Aorta (tissue), 5 donors: ENCODE data around the gene CLDN14. TPM values are rescaled to one million over a fixed set of nuclear protein-coding genes. Genes with fewer than 3 reads are reported as not detected.

ENCODE experiments used
- ATAC-seq: fragments of 200-7000 bp; cut with Tn5 transposase; one replicate; pipeline ENCODE4 v1.9.1; 2022; ENCODE audit warnings: moderate library complexity; ENCODE audit not compliant: low FRiP score
- DNase-seq, 2 donors: peaks; one replicate each; pipeline ENCODE4 v3.0.0-alpha.2; 2020
- H3K27ac ChIP-seq, 2 donors: one replicate each; pipeline ENCODE4 v1.5.1; 2013; ENCODE audit warnings: low read length in 2 of 2, mild to moderate bottlenecking in 2 of 2, moderate library complexity in 2 of 2, control low read depth in 1 of 2, inconsistent platforms in 1 of 2, low read depth in 1 of 2
- H3K27me3 ChIP-seq, 2 donors: one replicate each; pipeline ENCODE4 v1.6.1; 2013; ENCODE audit warnings: control low read depth in 1 of 2, low read length in 1 of 2, mild to moderate bottlenecking in 1 of 2, moderate library complexity in 1 of 2; ENCODE audit not compliant: insufficient read depth in 2 of 2, control insufficient read depth in 1 of 2
- H3K36me3 ChIP-seq, 2 donors: one replicate each; pipeline ENCODE4 v1.6.1; 2013; ENCODE audit warnings: control low read depth in 1 of 2, low read length in 1 of 2, mild to moderate bottlenecking in 1 of 2; ENCODE audit not compliant: insufficient read depth in 2 of 2, control insufficient read depth in 1 of 2
- H3K4me1 ChIP-seq, 2 donors: one replicate each; pipeline ENCODE4 v1.6.1; 2013; ENCODE audit warnings: low read length in 2 of 2, control low read depth in 1 of 2, mild to moderate bottlenecking in 1 of 2, moderate library complexity in 1 of 2; ENCODE audit not compliant: insufficient read depth in 2 of 2, control insufficient read depth in 1 of 2
- H3K4me3 ChIP-seq, 2 donors: one replicate each; pipeline ENCODE4 v1.5.1; 2013; ENCODE audit warnings: low read length in 2 of 2, control low read depth in 1 of 2, mild to moderate bottlenecking in 1 of 2
- H3K9me3 ChIP-seq: one replicate; pipeline ENCODE4 v1.6.1; 2013; ENCODE audit warnings: mild to moderate bottlenecking, low read length; ENCODE audit not compliant: control insufficient read depth
- WGBS, 2 donors: extraction: QIAGEN DNeasy Blood & Tissue Kit; methylation state at CpG; one replicate each; pipeline ENCODE4 v1.1.7; 2013; 5-methylcytosine and 5-hydroxymethylcytosine counted together
- intact Hi-C, 2 donors: fragments of 100-400 bp; cut with DNase I; formaldehyde crosslinking; loops; one replicate each; pipeline versions ENCODE4 v1.14.2 to v1.15.0; 2022
- polyA plus RNA-seq, 2 donors: library from polyadenylated mRNA; stranded (reverse); fragments of 200-250 nt; gene quantifications; one replicate each; pipeline ENCODE4 v1.2.3, GENCODE V29; 2013
- total RNA-seq, 2 donors: library from RNA; stranded (reverse); fragmentation: NEBNext Ultra II Directional; extraction: Animal tissue kit (Norgen Biotek cat#: 25700); gene quantifications; one replicate each; pipeline ENCODE4 v1.2.1, GENCODE V29; 2021
- donor health status: healthy with polysubstance abuse.
- donor health status: Bipolar disorder and iron deficiency.
- donor health status: DM: no; HTN: no; CAD: no.
- donor health status: DM: no; HTN: no; CAD: no.
- donor health status: DM: yes; HTN: yes; CAD: no.

Gene CLDN14
- total and polyA plus RNA-seq, 4 donors: 0.33 to 0.42 TPM; not detected in 2

DNA sequence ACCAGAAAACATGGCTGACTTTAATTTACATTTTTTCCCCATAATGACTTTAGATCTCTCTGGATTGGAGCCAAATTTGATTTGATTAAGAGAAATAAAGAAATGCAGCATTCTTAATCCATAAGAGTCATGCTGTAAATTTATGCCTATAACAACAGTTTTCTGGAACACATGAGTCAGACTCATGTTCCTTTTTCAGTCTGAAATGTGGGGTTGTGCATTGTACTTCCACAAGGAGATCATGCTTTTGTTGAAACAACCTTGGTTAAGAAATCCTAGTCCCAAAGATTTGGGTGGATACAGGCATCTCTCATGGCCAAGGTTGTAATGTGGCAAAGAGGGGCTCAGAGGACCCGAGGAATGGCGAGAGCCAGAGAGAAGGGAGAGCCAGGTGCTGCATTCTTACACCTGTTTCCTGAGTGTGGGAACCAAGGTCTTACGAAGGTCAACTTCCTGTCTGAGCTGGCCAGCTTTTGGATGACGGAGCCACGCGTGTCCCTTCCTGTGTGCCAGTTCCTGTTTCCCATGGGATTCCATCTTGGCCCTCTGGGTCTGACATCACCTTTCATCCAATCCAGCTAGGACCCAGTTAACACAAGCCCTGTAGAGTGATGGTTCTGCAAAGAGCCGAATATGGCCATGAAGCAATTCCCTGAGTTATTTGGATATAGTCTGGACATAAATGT lies 23.1 kb downstream of the CLDN14 start:
- Histone ChIP-seq H3K4me1 (no peaks in the 10 kb centered on the region), H3K9me3 (no peaks in the 10 kb centered on the region), H3K4me3 (no peak overlapping the region), H3K36me3 (no peaks in the 10 kb centered on the region), H3K27ac (no peak overlapping the region), H3K27me3 (no peaks in the 10 kb centered on the region)
- no peak for ATAC-seq
- DNase-seq: no peak
- 76 to 84% methylated on average over 7 of the region's 7 CpGs for WGBS, 2 donors
- intact Hi-C loops: no loop called here

- Histone ChIP-seq H3K4me1 (no peaks in the 10 kb centered on the region), H3K36me3 (no peaks in the 10 kb centered on the region), H3K27me3 (no peaks in the 10 kb centered on the region), H3K27ac (no peak overlapping the region), H3K9me3 (no peaks in the 10 kb centered on the region), H3K4me3 (no peak overlapping the region)
- intact Hi-C loops: no loop called here
- DNase-seq: no peak
- ATAC-seq: no peak
- 1 to 6% methylated on average over 4 of the region's 4 CpGs for WGBS, 2 donors
These were observed 25.2 kb downstream of the CLDN14 start for GRCh38 chr21:36454706-36455105.

GRCh38 chr21:36454093-36454531 lies 25.8 kb downstream of the CLDN14 start:
- DNase-seq (no peak), ATAC-seq (no peak)
- intact Hi-C loops: no loop called here
- Histone ChIP-seq H3K4me1 (no peaks in the 10 kb centered on the region), H3K36me3 (no peaks in the 10 kb centered on the region), H3K4me3 (no peak overlapping the region), H3K27ac (no peak overlapping the region), H3K9me3 (no peaks in the 10 kb centered on the region), H3K27me3 (no peaks in the 10 kb centered on the region)
- 44 to 45% methylated on average over 4 of the region's 4 CpGs for WGBS, 2 donors

- DNase-seq: no peak
- Histone ChIP-seq H3K27me3 (no peaks in the 10 kb centered on the region), H3K36me3 (no peaks in the 10 kb centered on the region), H3K9me3 (no peaks in the 10 kb centered on the region), H3K27ac (no peak overlapping the region), H3K4me1 (no peaks in the 10 kb centered on the region), H3K4me3 (no peak overlapping the region)
- intact Hi-C loops: no loop called here
- ATAC-seq: no peak
- WGBS, 2 donors: 63 to 85% methylated on average over 6 of the region's 6 CpGs
These were observed 27.6 kb downstream of the CLDN14 start for GRCh38 chr21:36452281-36452825.

GRCh38 chr21:36451506-36451905 lies 28.4 kb downstream of the CLDN14 start:
- H3K4me1 ChIP-seq: no peaks in the 10 kb centered on the region
- H3K4me3 ChIP-seq: no peak overlapping the region
- no peak for ATAC-seq
- 95 to 97% methylated on average over 8 of the region's 8 CpGs for WGBS, 2 donors
- no peak for DNase-seq
- intact Hi-C loops: no loop called here
- H3K27me3 ChIP-seq: no peaks in the 10 kb centered on the region
- H3K36me3 ChIP-seq: no peaks in the 10 kb centered on the region
- no peak overlapping the region for H3K27ac ChIP-seq
- no peaks in the 10 kb centered on the region for H3K9me3 ChIP-seq

DNA sequence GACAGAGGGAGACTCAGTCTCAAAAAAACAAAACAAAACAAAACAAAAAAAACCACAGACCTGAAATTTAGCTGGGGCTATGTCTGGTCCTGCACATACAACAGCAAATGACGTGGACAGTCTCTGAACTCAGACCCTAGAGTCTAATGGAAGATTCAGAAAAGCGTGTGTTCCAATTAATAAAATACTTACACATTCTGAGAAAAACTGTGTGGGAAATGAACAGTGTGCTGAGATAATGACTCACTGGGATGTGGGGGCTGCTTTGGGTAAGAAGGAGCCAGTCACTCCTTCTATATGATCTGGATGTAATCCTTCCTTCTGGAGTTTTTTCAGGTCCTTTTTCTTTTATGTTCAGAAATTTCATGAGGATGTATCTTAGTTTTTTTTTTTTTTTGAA lies 29.4 kb downstream of the CLDN14 start:
- H3K9me3 ChIP-seq: no peaks in the 10 kb centered on the region
- no peaks in the 10 kb centered on the region for H3K27me3 ChIP-seq
- H3K4me1 ChIP-seq: no peaks in the 10 kb centered on the region
- 71 to 86% methylated on average over 2 of the region's 2 CpGs for WGBS, 2 donors
- H3K27ac ChIP-seq: no peak overlapping the region
- DNase-seq: no peak
- intact Hi-C loops: no loop called here
- no peak for ATAC-seq
- no peaks in the 10 kb centered on the region for H3K36me3 ChIP-seq
- no peak overlapping the region for H3K4me3 ChIP-seq

DNA sequence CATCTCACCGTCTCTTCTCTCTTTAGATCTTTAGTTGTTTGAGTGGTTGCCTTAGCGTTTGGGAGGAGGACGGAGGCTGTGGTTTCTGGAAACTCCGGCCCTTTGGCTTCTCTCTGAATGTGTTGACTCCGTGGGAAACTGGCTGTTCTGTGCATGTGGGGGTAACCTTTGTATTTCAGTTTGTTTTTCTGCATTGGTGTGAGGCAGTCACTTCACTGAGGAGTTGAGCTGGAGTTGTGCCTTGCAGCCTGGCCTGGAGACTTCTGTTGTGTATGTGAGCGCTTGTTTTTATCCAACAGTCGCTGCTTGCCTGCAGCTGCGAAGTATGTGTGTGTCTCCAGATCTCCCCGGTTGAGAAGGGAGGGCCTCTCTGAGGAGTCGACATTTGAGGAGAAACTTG lies 33.6 kb downstream of the CLDN14 start:
- Histone ChIP-seq H3K36me3 (no peaks in the 10 kb centered on the region), H3K27me3 (no peaks in the 10 kb centered on the region), H3K9me3 (no peaks in the 10 kb centered on the region), H3K4me3 (no peak overlapping the region), H3K27ac (no peak overlapping the region), H3K4me1 (no peaks in the 10 kb centered on the region)
- intact Hi-C loops: no loop called here
- WGBS, 2 donors: 64% methylated on average over 10 of the region's 10 CpGs
- DNase-seq (no peak), ATAC-seq (no peak)

DNA sequence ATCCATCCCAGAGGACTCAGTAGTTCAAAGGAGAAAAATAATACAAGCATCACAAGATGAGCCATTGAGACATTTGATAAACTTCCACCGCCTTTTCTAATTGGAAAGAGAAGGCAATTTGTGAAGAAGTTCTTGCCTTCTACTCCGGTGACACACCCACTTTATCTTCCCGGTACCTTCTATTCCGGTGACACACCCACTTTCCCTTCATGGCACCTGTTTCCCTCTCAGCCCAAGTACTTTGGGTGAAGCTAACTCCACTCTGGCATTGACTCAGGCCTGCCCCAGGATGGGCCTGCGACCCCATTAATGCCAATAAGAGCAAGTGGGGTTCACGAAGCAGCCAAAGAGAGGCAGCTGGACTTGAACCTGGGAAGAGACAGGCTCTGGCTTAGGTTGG lies 38.2 kb downstream of the CLDN14 start:
- Histone ChIP-seq H3K27ac (no peak overlapping the region), H3K27me3 (no peaks in the 10 kb centered on the region), H3K9me3 (no peaks in the 10 kb centered on the region), H3K36me3 (no peaks in the 10 kb centered on the region), H3K4me3 (no peak overlapping the region), H3K4me1 (no peaks in the 10 kb centered on the region)
- 93 to 94% methylated on average over 6 of the region's 6 CpGs for WGBS, 2 donors
- intact Hi-C loops: no loop called here
- DNase-seq: no peak
- no peak for ATAC-seq

DNA sequence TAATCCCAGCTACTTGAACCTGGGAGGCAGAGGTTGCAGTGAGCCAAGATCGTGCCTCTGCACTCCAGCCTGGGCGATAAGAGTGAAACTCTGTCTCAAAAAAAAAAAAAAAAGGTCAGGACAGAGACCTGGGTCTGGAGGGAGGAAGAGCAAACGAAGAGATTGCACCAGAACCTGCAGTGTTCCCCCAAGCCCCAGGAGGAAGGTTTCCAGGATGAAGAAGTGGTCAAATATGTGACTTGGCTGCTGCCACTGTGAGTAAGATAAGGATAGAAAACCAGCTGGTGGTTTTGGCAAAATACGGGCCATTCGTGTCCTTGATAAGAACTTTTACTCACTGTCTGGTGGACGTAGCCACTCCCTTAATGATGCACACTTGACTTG lies 42.2 kb downstream of the CLDN14 start:
- 31 to 34% methylated on average over 6 of the region's 6 CpGs for WGBS, 2 donors
- intact Hi-C loops: no loop called here

More for the DNA sequence above, 42.2 kb downstream of the CLDN14 start:
- H3K4me1 ChIP-seq: no peaks in the 10 kb centered on the region
- H3K27me3 ChIP-seq: no peaks in the 10 kb centered on the region
- H3K4me3 ChIP-seq: no peak overlapping the region
- no peak for ATAC-seq
- peak in 1 of 2 donors; percentile 5 for DNase-seq
- H3K27ac ChIP-seq: no peak overlapping the region
- no peaks in the 10 kb centered on the region for H3K9me3 ChIP-seq
- no peaks in the 10 kb centered on the region for H3K36me3 ChIP-seq
